Measurements from ENCODE around the gene INSYN2B. TPM values are rescaled to one million over a fixed set of nuclear protein-coding genes. Genes with fewer than 3 reads are reported as not detected.

INSYN2B gene
- total RNA-seq = 0.40 and 1.3 TPM in 2 replicates

DNA sequence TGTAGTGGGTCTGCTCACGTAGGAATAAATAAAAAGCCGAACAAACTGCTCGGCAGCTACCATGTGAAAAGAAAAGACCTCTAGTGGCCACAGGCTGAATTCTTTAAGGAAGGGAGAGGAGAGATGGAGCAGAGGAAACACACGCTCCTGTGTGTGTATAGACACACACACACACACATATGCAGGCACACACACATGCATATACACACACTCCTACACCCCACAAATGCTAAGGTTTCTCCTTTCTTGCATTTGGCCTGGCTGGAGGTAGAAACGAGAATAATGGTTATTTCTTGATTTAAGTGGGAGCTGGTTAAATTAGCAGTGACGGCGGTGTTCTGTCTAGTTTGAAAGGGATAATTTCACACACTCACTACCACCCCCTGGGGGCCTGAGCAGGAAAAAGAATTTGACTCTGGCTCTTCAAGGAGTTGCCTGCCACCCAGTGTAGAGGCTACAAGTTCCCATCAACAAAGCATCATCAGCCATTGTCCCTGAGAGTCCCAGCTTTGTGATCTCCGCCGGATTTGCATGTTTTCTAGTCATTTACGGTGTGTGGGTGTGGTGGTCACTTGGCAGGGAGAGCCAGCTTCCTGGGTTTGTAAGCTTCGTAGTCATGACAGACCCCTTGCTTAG, at the start of gene INSYN2B:
TSS of gene INSYN2B (minus strand) at position 78 of the 636 bp plus-strand sequence. CDS start 96,597 bp downstream, outside the sequence.
- peak; percentile 87 to 89 for DNase-seq (ENCODE audit: low read depth in 2 of 2)

DNA sequence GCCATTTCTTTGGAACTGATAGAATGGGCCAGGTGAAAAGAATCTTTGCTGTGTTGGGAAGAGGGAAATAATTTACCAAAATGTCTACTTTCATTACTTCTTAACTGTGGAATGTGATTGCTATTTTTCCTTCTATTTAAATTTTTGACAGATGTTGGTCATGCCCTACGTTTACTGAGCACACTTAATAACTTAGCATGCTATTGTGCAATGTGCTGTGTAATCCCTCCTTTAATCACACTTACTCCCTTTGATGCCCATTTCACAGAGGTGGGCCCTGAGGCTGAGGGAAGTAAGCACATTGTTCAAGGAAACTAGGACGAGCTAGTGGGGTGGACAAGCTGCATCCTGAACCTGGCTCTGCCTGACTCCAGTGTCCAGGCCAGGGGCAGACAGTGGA, 47.8 kb upstream of the INSYN2B start:
- no peak for DNase-seq (ENCODE audit: low read depth in 2 of 2)

GRCh38 chr5:170025853-170026252, 45.6 kb upstream of the INSYN2B start:
- DNase-seq (ENCODE audit: low read depth in 2 of 2) = no peak

DNA sequence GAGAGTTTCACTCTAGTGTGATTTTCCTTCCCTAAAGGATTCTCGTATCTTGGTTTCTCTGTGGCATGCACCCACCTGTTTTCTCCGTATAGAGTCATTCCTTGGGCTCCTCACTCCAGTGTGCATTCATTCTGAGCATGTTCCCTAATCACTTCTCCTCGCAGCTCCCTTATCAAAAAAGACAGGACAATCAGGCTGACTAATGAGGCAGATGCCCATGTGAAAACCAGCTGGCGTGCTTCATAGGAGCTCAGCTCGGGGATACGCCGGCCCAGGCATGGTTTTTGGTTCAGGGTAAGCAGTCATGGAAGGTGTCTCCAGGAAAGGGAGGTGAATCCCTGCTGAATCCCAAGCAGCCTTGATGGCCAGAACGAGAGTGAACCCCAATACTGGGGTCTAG, 41.2 kb upstream of the INSYN2B start:
- DNase-seq (ENCODE audit: low read depth in 2 of 2) = no peak

DNA sequence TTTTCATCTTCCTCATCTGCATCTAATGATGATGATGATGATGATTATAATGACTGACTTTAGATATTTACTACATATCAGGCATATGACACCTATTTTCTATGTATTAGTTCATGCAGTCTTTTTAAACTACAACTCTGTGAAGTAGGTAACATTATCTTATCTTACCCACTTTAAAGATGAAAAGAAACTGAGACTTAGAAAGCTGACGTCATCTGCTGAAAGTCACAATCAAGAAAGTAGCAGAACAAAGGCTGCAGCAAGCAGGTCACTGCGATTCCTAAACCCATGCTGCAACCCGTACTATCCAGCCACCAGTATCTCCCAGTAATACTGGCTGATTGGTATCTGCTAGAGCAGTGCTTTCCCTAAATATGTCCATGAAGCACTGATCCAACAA, 40.1 kb upstream of the INSYN2B start:
- no peak for DNase-seq (ENCODE audit: low read depth in 2 of 2)

DNA sequence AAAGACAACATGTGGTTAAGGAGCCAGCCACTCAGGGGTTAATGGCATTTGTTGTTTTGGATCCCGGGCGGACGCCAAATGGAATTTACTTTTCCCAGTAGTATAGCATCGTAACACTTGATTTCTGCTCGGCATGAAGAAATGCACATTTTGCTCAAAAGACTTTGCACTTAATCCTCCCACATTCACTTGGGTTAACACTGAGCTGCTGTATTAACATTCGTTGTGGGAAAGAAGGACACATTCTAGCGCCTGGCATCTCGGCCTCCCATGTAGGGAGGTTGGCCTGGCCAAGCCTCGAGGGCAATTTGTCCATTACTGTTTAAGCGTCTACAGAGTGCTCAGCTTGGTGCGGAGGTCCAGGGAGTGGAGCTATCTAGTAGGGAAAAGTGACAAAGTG, 32.3 kb upstream of the INSYN2B start:
- DNase-seq (ENCODE audit: low read depth in 2 of 2) = no peak

DNA sequence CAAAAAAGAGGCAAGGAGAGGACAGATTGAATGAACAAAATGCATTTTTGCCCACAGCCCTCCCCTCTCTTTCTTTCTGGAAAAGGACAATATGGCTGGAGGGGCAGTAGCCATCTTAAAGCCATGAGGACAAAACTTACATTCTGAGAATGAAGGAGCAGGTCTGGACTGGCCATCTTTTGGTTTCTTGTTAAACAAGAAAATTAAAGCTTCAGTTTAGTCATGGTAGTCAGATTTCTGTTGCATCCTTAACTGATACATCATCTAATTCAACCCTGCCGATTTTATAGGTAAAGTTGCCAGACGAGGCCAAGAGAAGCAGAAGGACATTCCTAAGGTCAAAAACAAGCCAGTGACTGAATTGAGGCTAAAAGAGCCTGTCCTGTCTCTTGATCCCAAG, 31.5 kb upstream of the INSYN2B start:
- no peak for DNase-seq (ENCODE audit: low read depth in 2 of 2)

DNA sequence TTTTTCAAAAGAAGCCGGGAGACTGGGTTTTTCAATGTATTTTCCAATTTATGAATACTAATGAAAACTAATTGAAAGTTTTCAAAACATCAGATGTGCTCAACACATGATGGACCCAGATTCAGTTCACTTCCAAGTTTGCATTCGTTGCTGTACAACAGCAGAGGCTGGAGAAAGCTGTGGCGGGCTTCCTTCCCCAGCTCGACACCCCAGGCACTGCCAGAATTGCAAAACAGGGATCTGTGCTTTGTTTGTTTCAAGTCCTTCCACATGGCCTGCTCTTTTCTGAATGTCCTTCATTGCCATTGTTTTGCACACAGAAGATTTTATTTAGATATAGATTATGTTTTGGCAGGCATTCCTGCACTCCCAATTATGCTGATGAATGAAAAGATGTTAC, 30.3 kb upstream of the INSYN2B start:
- no peak for DNase-seq (ENCODE audit: low read depth in 2 of 2)

- DNase-seq (ENCODE audit: low read depth in 2 of 2) = no peak
Measured at GRCh38 chr5:170008376-170008775, 28.1 kb upstream of the INSYN2B start.

DNA sequence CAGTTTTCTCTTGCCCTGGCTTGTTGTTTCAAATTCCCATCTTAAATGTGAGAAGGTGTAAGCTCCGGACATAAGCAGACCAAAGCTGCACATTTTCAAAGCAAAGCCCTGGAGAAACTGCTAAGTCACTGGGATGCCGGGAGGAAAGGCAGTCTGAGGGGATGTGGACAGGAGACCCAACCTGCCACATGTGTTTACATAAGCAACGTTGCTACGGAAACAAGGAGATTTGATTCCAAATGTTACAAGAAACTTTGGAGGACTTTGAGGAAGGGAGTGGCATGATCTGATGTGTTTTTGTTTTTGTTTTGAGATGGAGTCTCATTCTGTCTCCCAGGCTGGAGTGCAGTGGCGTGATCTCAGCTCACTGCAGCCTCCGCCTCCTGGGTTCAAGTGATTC, 25.7 kb upstream of the INSYN2B start:
- DNase-seq (ENCODE audit: low read depth in 2 of 2) = no peak

DNA sequence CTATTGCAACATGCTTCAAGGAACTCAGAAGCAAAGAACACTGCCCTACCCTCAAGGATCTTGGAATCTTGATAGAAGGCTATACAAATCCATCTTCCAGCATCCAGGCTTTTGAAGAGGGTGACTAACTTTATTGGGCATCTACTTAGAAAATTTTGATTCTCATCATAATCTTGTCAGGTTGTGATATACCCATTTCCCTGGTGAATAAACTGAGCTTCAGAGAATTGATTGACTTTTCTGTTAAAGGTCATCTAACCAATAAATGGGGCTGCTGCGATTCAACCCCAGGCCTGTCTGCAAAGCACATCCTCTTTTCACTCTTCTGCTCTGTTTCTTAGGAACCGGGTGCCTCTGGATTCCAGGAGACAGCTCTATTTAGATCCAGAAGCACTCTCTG, 19.9 kb upstream of the INSYN2B start:
- no peak for DNase-seq (ENCODE audit: low read depth in 2 of 2)

DNA sequence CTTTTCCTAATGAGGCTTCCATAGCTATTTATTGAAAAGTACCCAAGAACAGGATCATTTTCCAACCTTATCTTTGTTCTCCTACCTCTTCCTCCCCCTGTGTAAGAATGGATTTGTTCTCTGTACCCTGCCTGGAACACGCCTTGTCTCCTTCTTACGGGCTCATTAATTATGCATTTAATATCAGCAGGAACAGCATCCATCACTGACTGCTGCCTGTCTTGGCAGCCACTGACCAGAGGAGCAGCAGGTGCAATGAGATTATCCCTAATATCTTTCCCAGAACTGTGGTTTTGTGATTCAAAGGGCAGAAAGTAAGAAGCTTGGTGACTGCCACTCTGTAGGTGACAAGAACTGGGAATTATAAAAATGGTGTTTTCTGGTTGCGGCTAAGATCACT, 19.3 kb upstream of the INSYN2B start:
- no peak for DNase-seq (ENCODE audit: low read depth in 2 of 2)

- no peak for DNase-seq (ENCODE audit: low read depth in 2 of 2)
Measured at GRCh38 chr5:169997798-169998197, 17.5 kb upstream of the INSYN2B start.

DNA sequence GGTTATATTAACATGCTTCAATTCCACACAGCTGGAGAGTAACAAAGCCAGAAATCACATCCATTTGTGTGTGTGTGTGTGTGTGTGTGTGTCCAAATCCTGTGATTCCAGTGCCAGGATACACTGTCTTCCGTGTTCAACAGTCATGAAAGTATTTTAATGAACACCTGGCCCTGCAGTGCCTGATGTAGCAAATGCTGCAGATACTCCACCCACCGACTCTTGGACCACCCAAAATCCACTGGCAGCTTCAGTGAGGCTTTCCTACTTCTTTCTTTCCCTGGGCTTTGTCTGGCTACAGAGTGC, 13.1 kb upstream of the INSYN2B start:
- DNase-seq (ENCODE audit: low read depth in 2 of 2) = no peak

- no peak for DNase-seq (ENCODE audit: low read depth in 2 of 2)
Measured at GRCh38 chr5:169992789-169993484, 12.6 kb upstream of the INSYN2B start.

GRCh38 chr5:169991115-169991869, 11.0 kb upstream of the INSYN2B start:
- DNase-seq (ENCODE audit: low read depth in 2 of 2) = no peak

- DNase-seq (ENCODE audit: low read depth in 2 of 2) = peak in 1 of 2 donors; percentile 13
Measured at GRCh38 chr5:169989365-169989764, 9.1 kb upstream of the INSYN2B start.

DNA sequence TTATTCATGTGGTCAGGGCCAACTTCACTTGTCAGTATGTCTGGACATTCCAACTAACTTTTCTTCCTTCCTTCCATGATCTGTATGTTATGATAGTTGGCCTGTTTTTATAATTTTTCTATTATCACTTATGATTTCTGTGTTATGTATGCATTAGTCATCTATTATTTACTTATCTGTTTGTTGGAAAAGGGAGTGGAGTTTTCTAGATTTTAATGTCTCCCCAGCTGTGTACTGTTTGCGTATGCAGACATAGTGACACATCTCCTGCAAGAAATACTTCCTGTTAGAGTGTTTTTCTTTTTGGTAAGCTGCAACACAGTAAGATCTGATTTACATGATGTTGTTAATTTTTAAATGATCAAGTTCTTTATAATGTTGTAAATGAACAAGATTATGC, 8.7 kb upstream of the INSYN2B start:
- DNase-seq (ENCODE audit: low read depth in 2 of 2) = peak; percentile 15 to 54

DNA sequence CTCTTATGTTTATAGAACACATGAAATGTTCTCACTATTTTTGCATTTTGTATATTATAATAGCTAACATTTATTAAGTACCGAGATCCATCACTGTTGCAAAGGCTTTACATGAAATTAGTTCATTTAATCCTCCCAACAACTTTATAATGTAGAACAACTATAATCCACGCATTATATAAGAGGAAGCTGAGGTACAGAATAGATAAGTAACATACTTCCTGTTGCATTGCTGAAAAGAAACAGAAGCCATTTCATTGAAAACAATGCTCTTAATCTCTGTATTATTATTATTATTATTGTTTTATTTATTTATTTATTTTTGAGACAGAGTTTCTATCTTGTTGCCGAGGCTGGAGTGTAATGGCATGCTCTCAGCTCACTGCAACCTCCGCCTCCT, 7.9 kb upstream of the INSYN2B start:
- no peak for DNase-seq (ENCODE audit: low read depth in 2 of 2)

GRCh38 chr5:169979871-169980270, 424 bp downstream of the INSYN2B start:
- peak; percentile 18 to 67 for DNase-seq (ENCODE audit: low read depth in 2 of 2)

DNA sequence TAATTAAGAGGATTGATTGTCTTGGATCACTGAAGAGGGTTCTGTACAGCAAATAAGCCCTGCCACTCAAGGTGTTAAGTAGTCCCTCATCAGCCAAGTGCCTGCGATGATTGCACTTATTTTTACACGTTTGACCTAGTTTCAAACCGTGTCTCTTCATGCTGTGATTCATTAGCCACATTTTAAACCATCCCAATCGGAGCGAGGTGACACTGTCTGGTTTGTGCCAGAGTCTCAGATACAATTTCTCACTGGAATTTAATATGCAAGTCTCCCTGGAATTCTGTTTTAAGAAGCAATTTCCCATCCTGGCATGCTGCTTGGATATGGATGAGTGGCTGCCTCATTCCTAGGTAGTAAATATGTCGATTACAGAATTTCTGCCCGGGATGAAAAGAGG, 1.6 kb downstream of the INSYN2B start:
- peak in 1 of 2 donors; percentile 25 for DNase-seq (ENCODE audit: low read depth in 2 of 2)

DNA sequence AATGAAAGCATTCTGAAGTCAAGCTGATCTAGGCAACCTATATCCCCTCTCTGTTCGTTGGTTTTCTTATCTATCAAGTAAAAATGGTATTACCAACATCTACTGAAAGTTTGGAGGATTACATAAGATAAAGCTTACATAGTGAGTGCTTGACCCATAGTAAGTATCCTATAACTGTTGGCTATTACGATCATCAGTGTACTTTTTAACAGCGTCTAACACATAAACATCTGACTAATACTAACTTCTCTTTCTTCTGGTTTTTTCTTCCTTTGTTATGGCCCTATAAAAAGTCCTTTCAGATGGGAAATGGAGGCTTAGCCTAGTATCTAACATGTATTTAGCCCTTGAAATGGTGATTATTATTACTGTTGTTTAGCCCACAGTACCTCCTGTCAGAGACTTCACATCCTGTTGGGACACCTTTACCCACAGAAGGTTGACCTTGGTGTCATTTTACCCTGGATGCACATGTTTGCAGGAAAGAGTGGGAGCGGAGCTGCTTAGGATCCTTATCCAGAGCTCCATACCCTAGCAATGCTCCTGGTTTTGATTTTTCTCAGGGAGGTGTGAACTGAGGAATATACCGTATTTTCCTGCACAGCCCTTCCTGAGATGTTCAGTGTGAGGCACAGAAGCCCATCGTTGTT, 6.0 kb downstream of the INSYN2B start:
- peak; percentile 53 to 57 for DNase-seq (ENCODE audit: low read depth in 2 of 2)

Data from lung microvascular endothelial cell (primary cell).